Nephron (organoid): ENCODE data around the gene HRH3.

Experiments
- H3K27ac Mint-ChIP-seq, 3 experiments: 2 replicates each; pipeline ENCODE4 v1.8.0; 2020; ENCODE audit warnings: mixed read lengths in 3 of 3, mild to moderate bottlenecking in 2 of 3, moderate library complexity in 1 of 3
- H3K27me3 Mint-ChIP-seq: 2 replicates; pipeline ENCODE4 v1.8.0; 2021; ENCODE audit warnings: low read depth, mild to moderate bottlenecking, moderate library complexity, mixed read lengths
- H3K36me3 Mint-ChIP-seq: 2 replicates; pipeline ENCODE4 v1.8.0; 2020; ENCODE audit warnings: low read depth, mixed read lengths
- H3K4me1 Mint-ChIP-seq: 2 replicates; pipeline ENCODE4 v1.8.0; 2020; ENCODE audit warnings: mixed read lengths
- H3K4me3 Mint-ChIP-seq, 3 experiments: 2 replicates each; pipeline ENCODE4 v1.8.0; 2020; ENCODE audit warnings: mild to moderate bottlenecking in 3 of 3, mixed read lengths in 3 of 3, moderate library complexity in 2 of 3
- H3K9me3 Mint-ChIP-seq: 2 replicates; pipeline ENCODE4 v1.8.0; 2020; ENCODE audit warnings: mixed read lengths
- CTCF ChIP-seq, 3 experiments: fragments of 200-600 bp; sonication (generic); IDR thresholded peaks; one replicate each; pipeline ENCODE4 v1.5.0; 2021; ENCODE audit warnings: antibody characterized with exemption in 3 of 3; ENCODE audit not compliant: unreplicated experiment in 3 of 3

The HRH3 gene

DNA sequence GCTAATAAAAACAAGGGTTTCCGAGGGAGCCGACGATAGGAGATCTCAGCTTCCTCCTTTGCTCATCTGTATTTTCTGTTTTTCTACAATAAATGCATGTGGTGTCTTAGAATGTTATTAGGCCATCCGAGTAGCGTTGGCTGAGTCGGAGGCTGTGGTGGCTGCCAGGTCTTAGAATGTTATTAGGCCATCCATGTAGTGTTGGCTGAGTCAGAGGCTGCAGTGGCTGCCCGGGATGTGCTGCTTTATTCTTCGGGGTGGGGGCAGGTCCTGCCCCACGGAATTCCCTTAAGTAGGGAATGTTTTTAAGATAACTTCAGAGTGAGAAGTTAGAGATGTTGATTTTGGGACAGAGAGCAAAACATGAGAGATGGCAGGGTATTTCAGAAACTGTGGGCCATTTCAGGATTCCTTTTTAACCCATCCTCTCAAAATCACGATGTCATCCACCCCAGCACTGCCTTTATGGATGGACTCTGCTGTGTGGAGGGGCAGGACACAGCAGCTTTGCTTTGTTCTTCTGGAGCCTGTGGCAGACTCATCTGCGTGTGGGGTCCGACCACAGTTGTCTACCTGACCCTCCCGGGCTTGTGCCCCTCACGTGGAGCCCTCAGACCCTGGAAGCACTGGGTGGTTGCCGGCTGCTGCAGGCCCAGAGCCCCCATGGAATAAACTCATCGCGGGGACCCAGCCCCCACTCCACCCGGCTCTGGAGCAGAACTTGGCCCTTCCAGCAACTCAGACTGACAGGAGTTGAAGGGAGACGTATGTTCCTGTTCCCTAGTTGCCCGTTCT, 38.6 kb upstream of the HRH3 start:
- H3K27ac Mint-ChIP-seq = no peak overlapping the region
- no peak for TF ChIP-seq CTCF (IDR thresholded peaks at IDR 0.05; ENCODE audit: unreplicated experiment in 3 of 3)
- H3K4me3 Mint-ChIP-seq = no peak overlapping the region
- H3K4me1 Mint-ChIP-seq = peaks cover 10% of the 10 kb centered on the region
- H3K9me3 Mint-ChIP-seq = no peaks in the 10 kb centered on the region
- no peaks in the 10 kb centered on the region for H3K27me3 Mint-ChIP-seq
- peaks cover 44% of the 10 kb centered on the region for H3K36me3 Mint-ChIP-seq

DNA sequence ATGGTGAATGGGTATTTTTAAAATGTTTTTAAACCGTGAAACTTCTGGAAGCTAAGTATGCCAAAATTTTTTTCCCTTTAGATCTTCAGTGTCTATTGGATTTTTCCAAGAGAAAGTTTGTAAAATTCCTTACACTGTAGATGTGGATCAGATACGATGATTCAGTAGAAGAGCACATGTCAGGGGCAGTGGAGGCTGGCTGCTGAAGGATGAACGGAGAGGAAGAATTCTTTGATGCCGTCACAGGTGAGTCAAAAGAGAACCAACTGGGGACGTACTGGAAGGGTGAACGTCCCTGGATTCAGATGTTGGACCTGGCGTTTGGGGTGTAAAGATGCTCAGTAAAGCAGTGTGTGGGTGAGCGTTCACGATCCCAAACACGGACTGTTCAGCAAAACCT, 35.9 kb upstream of the HRH3 start:
- Mint-ChIP-seq H3K9me3 (no peaks in the 10 kb centered on the region), H3K27me3 (no peaks in the 10 kb centered on the region), H3K4me1 (peaks cover 10% of the 10 kb centered on the region), H3K27ac (no peak overlapping the region), H3K36me3 (peaks cover 29% of the 10 kb centered on the region), H3K4me3 (no peak overlapping the region)
- TF ChIP-seq CTCF (IDR thresholded peaks at IDR 0.05; ENCODE audit: unreplicated experiment in 3 of 3) = no peak

GRCh38 chr20:62254021-62254724, 34.1 kb upstream of the HRH3 start:
- Mint-ChIP-seq H3K9me3 (no peaks in the 10 kb centered on the region), H3K4me3 (no peak overlapping the region), H3K27ac (no peak overlapping the region), H3K27me3 (no peaks in the 10 kb centered on the region), H3K4me1 (peaks cover 10% of the 10 kb centered on the region), H3K36me3 (peaks cover 19% of the 10 kb centered on the region)
- TF ChIP-seq CTCF (IDR thresholded peaks at IDR 0.05; ENCODE audit: unreplicated experiment in 3 of 3) = no peak

GRCh38 chr20:62253398-62253797, 33.3 kb upstream of the HRH3 start:
- Mint-ChIP-seq H3K27ac (no peak overlapping the region), H3K4me1 (peaks cover 10% of the 10 kb centered on the region), H3K4me3 (no peak overlapping the region), H3K9me3 (no peaks in the 10 kb centered on the region), H3K27me3 (no peaks in the 10 kb centered on the region), H3K36me3 (peaks cover 16% of the 10 kb centered on the region)
- TF ChIP-seq CTCF (IDR thresholded peaks at IDR 0.05; ENCODE audit: unreplicated experiment in 3 of 3) = no peak

GRCh38 chr20:62252342-62252966, 32.4 kb upstream of the HRH3 start:
- Mint-ChIP-seq H3K4me1 (peaks cover 10% of the 10 kb centered on the region), H3K4me3 (no peak overlapping the region), H3K9me3 (no peaks in the 10 kb centered on the region), H3K36me3 (peaks cover 16% of the 10 kb centered on the region), H3K27ac (no peak overlapping the region), H3K27me3 (no peaks in the 10 kb centered on the region)
- no peak for TF ChIP-seq CTCF (IDR thresholded peaks at IDR 0.05; ENCODE audit: unreplicated experiment in 3 of 3)
